SK-N-SH (cell line): Measurements from ENCODE around the gene ZNF750. TPM values are rescaled to one million over a fixed set of nuclear protein-coding genes. Genes with fewer than 3 reads are reported as not detected.

Source experiments
- CTCF ChIA-PET: fragments of 300-600, 350-600 bp; formaldehyde crosslinking; extraction: SDS; loops from one replicate; lab custom pipeline; 2021; lab: Yijun Ruan, JAX
- POLR2A ChIA-PET: fragments of 350-600 bp; sonication (Branson Sonifier 250); formaldehyde crosslinking; extraction: SDS; loops from one replicate; lab custom pipeline; 2020; ENCODE audit warnings: antibody characterized with exemption, inconsistent platforms; lab: Yijun Ruan, JAX
- DNase-seq: peaks from one replicate; pipeline ENCODE4 v3.0.0; 2012
- H2AFZ ChIP-seq: fragments of 200-600 bp; sonication (generic); 2 replicates; pipeline ENCODE4 v1.8.1; 2016; ENCODE audit warnings: antibody characterized with exemption, mild to moderate bottlenecking, low read depth
- H3F3A ChIP-seq: fragments of 200-600 bp; sonication (generic); replicated peaks from 2 replicates; pipeline ENCODE3; 2016; ENCODE audit warnings: antibody characterized with exemption, mild to moderate bottlenecking; ENCODE audit not compliant: insufficient read depth
- H3K27ac ChIP-seq, 2 experiments: fragments of 200-500 bp in 1 of 2; fragments of 200-600 bp in 1 of 2; sonication (Bioruptor generic) in 1 of 2; sonication (generic), shearing (Covaris generic) in 1 of 2; 2 replicates each; pipeline versions ENCODE4 v1.5.1 to v1.6.1; 2014 to 2016; ENCODE audit warnings: low read depth in 2 of 2, inconsistent platforms in 1 of 2, low read length in 1 of 2, mild to moderate bottlenecking in 1 of 2, mixed read lengths in 1 of 2
- H3K27me3 ChIP-seq: fragments of 200-600 bp; sonication (generic), shearing (Covaris generic); 2 replicates; pipeline ENCODE4 v1.6.1; 2016; ENCODE audit warnings: mixed run types; ENCODE audit not compliant: insufficient read depth
- H3K36me3 ChIP-seq, 2 experiments: fragments of 200-500 bp in 1 of 2; fragments of 200-600 bp in 1 of 2; sonication (Bioruptor generic) in 1 of 2; sonication (generic) in 1 of 2; replicated peaks in 1 of 2; 2 replicates each; pipeline versions ENCODE3 to v1.5.1; 2014 to 2016; ENCODE audit warnings: low read length in 1 of 2, mild to moderate bottlenecking in 1 of 2; ENCODE audit not compliant: insufficient read depth in 2 of 2, control insufficient read depth in 1 of 2
- H3K4me1 ChIP-seq, 2 experiments: fragments of 200-500 bp in 1 of 2; fragments of 200-600 bp in 1 of 2; sonication (Bioruptor generic) in 1 of 2; sonication (generic), shearing (Covaris generic) in 1 of 2; 2 replicates each; pipeline versions ENCODE4 v1.5.1 to v1.6.1; 2014 to 2016; ENCODE audit warnings: low read depth in 1 of 2, low read length in 1 of 2, mixed run types in 1 of 2; ENCODE audit not compliant: insufficient read depth in 2 of 2, control insufficient read depth in 1 of 2
- H3K4me2 ChIP-seq: fragments of 200-600 bp; sonication (generic), shearing (Covaris generic); 2 replicates; pipeline ENCODE4 v1.6.1; 2017; ENCODE audit warnings: mixed run types
- H3K4me3 ChIP-seq, 2 experiments: fragments of 200-500 bp in 1 of 2; fragments of 200-600 bp in 1 of 2; sonication (Bioruptor generic) in 1 of 2; sonication (generic), shearing (Covaris generic) in 1 of 2; 2 replicates each; pipeline versions ENCODE4 v1.5.1 to v1.8.1; 2014 to 2016; ENCODE audit warnings: low read depth in 2 of 2, inconsistent platforms in 1 of 2, low read length in 1 of 2, mild to moderate bottlenecking in 1 of 2, mixed read lengths in 1 of 2, moderate library complexity in 1 of 2
- H3K79me2 ChIP-seq: fragments of 200-600 bp; sonication (generic); 2 replicates; pipeline ENCODE4 v1.8.1; 2017; ENCODE audit warnings: mild to moderate bottlenecking; ENCODE audit not compliant: insufficient read depth
- H3K9ac ChIP-seq: fragments of 200-600 bp; sonication (generic); 2 replicates; pipeline ENCODE4 v1.6.1; 2017; ENCODE audit warnings: mixed run types
- H3K9me2 ChIP-seq: fragments of 200-600 bp; sonication (generic); 2 replicates; pipeline ENCODE4 v1.6.1; 2017; ENCODE audit warnings: mixed run types
- H3K9me3 ChIP-seq: fragments of 200-600 bp; sonication (generic); 2 replicates; pipeline ENCODE4 v1.6.1; 2017; ENCODE audit warnings: mixed run types, mild to moderate bottlenecking, moderate library complexity
- H4K20me1 ChIP-seq: fragments of 200-600 bp; sonication (generic); 2 replicates; pipeline ENCODE4 v1.6.1; 2017; ENCODE audit warnings: mild to moderate bottlenecking, mixed run types; ENCODE audit not compliant: insufficient read depth
- EP300 ChIP-seq, 2 experiments: IDR thresholded peaks; 2 replicates each; pipeline versions ENCODE4 v1.4.0 to v1.6.1; 2012; ENCODE audit warnings: borderline replicate concordance in 1 of 2, low read depth in 1 of 2, low read length in 1 of 2
- FOSL2 ChIP-seq: IDR thresholded peaks from 2 replicates; pipeline ENCODE4 v1.4.0; 2012; ENCODE audit warnings: low read depth, mild to moderate bottlenecking, moderate library complexity, borderline replicate concordance
- FOXJ3 ChIP-seq: sonication (generic); formaldehyde crosslinking; IDR thresholded peaks from 2 replicates; pipeline ENCODE4 v1.5.1; 2020; ENCODE audit warnings: mild to moderate bottlenecking, missing genetic modification reagents
- FOXM1 ChIP-seq: IDR thresholded peaks from 2 replicates; pipeline ENCODE4 v1.4.0; 2012; ENCODE audit warnings: low read depth, mild to moderate bottlenecking
- JUND ChIP-seq: IDR thresholded peaks from 2 replicates; pipeline ENCODE4 v1.4.0; 2012
- MAX ChIP-seq: IDR thresholded peaks from 2 replicates; pipeline ENCODE4 v1.4.0; 2012; ENCODE audit warnings: low read depth
- NRF1 ChIP-seq: IDR thresholded peaks from 2 replicates; pipeline ENCODE4 v1.6.1; 2012; ENCODE audit warnings: low read depth, mild to moderate bottlenecking, low read length
- POLR2AphosphoS5 ChIP-seq: IDR thresholded peaks from 2 replicates; pipeline ENCODE4 v1.6.1; 2012; ENCODE audit warnings: low read depth, low read length
- RCOR1 ChIP-seq: fragments of 150-350 bp; IDR thresholded peaks from 2 replicates; pipeline ENCODE4 v1.6.1; 2017; ENCODE audit warnings: antibody characterized with exemption, low read length
- REST ChIP-seq: IDR thresholded peaks from 2 replicates; pipeline ENCODE4 v1.6.1; 2012; ENCODE audit warnings: mild to moderate bottlenecking, low read depth, low read length, moderate library complexity
- SIN3A ChIP-seq: IDR thresholded peaks from 2 replicates; pipeline ENCODE4 v1.6.1; 2012; ENCODE audit warnings: low read depth, mild to moderate bottlenecking, low read length, moderate library complexity, borderline replicate concordance
- SMC3 ChIP-seq: IDR thresholded peaks from 2 replicates; pipeline ENCODE4 v1.6.1; 2012; ENCODE audit warnings: low read depth, low read length, improper control_type of control experiment
- TAF1 ChIP-seq: IDR thresholded peaks from 2 replicates; pipeline ENCODE4 v1.6.1; 2012; ENCODE audit warnings: low read depth, mild to moderate bottlenecking, low read length, moderate library complexity, borderline replicate concordance
- WGBS: methylation state at CpG from one replicate; pipeline ENCODE4 v1.1.6; 2017; ENCODE audit warnings: low lambda C conversion rate; 5-methylcytosine and 5-hydroxymethylcytosine counted together
- polyA plus RNA-seq, 3 experiments: library from polyadenylated mRNA; depleted of rRNA; stranded (reverse); fragments of >200 nt; gene quantifications; 2 replicates each; pipeline ENCODE4 v1.2.3, GENCODE V29; 2012

The ZNF750 gene
- polyA plus RNA-seq, 1 of the 3 experiments (the other 2 are of a cell fraction), result not detected

- 92% methylated on average over 23 of the region's 27 CpGs for WGBS
- POLR2A ChIA-PET, result interaction anchor here (1.0 kb wide), 1 partner anchor 116 kb away, joined by 3 read pairs; no protein-coding TSS in a partner anchor
These were observed 35.2 kb downstream of the ZNF750 start for GRCh38 chr17:82804442-82805191.

GRCh38 chr17:82803606-82804005 lies 36.2 kb downstream of the ZNF750 start:
- Histone ChIP-seq H3K79me2 (peaks cover 28% of the 10 kb centered on the region; the same call in 1 of the 2 replicates), H3K27me3 (no peaks in the 10 kb centered on the region), H3K27ac (no peak overlapping the region), H3K9me2 (no peaks in the 10 kb centered on the region), H3K36me3 (peaks cover 16 to 27% of the 10 kb centered on the region in 2 experiments), H3K9me3 (no peaks in the 10 kb centered on the region), H3K4me1 (no peaks in the 10 kb centered on the region), H4K20me1 (peaks cover 15% of the 10 kb centered on the region), H2AFZ (no peak overlapping the region), H3K4me2 (no peak overlapping the region), H3K4me3 (no peak overlapping the region), H3F3A (no peaks in the 10 kb centered on the region), H3K9ac (no peak overlapping the region)
- TF ChIP-seq FOXM1, result no peak
- no peak for TF ChIP-seq MAX
- TF ChIP-seq TAF1, result no peak
- CTCF ChIA-PET, result no interaction called here
- WGBS, result 91% methylated on average over 15 of the region's 15 CpGs
- no peak for DNase-seq
- POLR2A ChIA-PET, result no interaction called here

More at GRCh38 chr17:82804442-82805191, 35.2 kb downstream of the ZNF750 start:
- H3K79me2 ChIP-seq, result peaks cover 24% of the 10 kb centered on the region; the same call in 1 of the 2 replicates
- no peak overlapping the region for H3K9ac ChIP-seq
- DNase-seq, result no peak
- no peaks in the 10 kb centered on the region for H3K27me3 ChIP-seq
- H3K27ac ChIP-seq, result no peak overlapping the region
- peaks cover 15% of the 10 kb centered on the region for H4K20me1 ChIP-seq
- H3F3A ChIP-seq, result no peaks in the 10 kb centered on the region
- H3K9me2 ChIP-seq, result no peaks in the 10 kb centered on the region
- H2AFZ ChIP-seq, result no peak overlapping the region
- no peaks in the 10 kb centered on the region for H3K9me3 ChIP-seq
- no peak overlapping the region for H3K4me2 ChIP-seq
- no peak for TF ChIP-seq POLR2AphosphoS5
- no peak for TF ChIP-seq SMC3
- no peak for TF ChIP-seq SIN3A
- no peak for TF ChIP-seq JUND
- no peak for TF ChIP-seq EP300 (IDR thresholded peaks at IDR 0.05; ENCODE audit: borderline replicate concordance in 1 of 2, low read depth in 1 of 2, low read length in 1 of 2)
- no peak for TF ChIP-seq FOSL2
- TF ChIP-seq NRF1, result no peak
- H3K4me1 ChIP-seq, result peaks cover 0 to 4% of the 10 kb centered on the region in 2 experiments; a peak in 1 of 4 replicates
- CTCF ChIA-PET, result interaction anchor here (0.7 to 1.5 kb wide), 5 partner anchors 8 to 125 kb away, joined by 3 to 8 read pairs (median 3); no protein-coding TSS in a partner anchor
- no peak overlapping the region for H3K4me3 ChIP-seq
- peaks cover 6 to 25% of the 10 kb centered on the region in 2 experiments for H3K36me3 ChIP-seq

- DNase-seq, result no peak
- Histone ChIP-seq H3F3A (no peaks in the 10 kb centered on the region), H3K36me3 (peaks cover 21 to 27% of the 10 kb centered on the region in 2 experiments), H3K9ac (no peak overlapping the region), H4K20me1 (peaks cover 15% of the 10 kb centered on the region), H2AFZ (no peak overlapping the region), H3K4me3 (no peak overlapping the region), H3K4me2 (no peak overlapping the region), H3K27me3 (no peaks in the 10 kb centered on the region), H3K9me3 (no peaks in the 10 kb centered on the region), H3K79me2 (peaks cover 28% of the 10 kb centered on the region; the same call in 1 of the 2 replicates), H3K9me2 (no peaks in the 10 kb centered on the region), H3K27ac (no peak overlapping the region), H3K4me1 (no peaks in the 10 kb centered on the region)
- TF ChIP-seq FOXJ3 (CRISPR knock-in tag) (no peak), REST (no peak), RCOR1 (no peak), EP300 (IDR thresholded peaks at IDR 0.05; ENCODE audit: borderline replicate concordance in 1 of 2, low read depth in 1 of 2, low read length in 1 of 2) (no peak), SIN3A (no peak), SMC3 (no peak)
- ChIA-PET CTCF (interaction anchor here (1.4 kb wide), 1 partner anchor 22 kb away, joined by 3 read pairs; no protein-coding TSS in a partner anchor), POLR2A (no interaction called here)
- WGBS, result 90% methylated on average over 9 of the region's 9 CpGs
These were observed 36.6 kb downstream of the ZNF750 start for GRCh38 chr17:82803185-82803584.
